HG03045 (cell line): ENCODE data around the gene INSIG2.

Experiments
- ATAC-seq: cut with Tn5 transposase; IDR thresholded peaks from one replicate; pipeline ENCODE4 v1.9.1; 2021; ENCODE audit warnings: mild to moderate bottlenecking, moderate library complexity; ENCODE audit not compliant: unreplicated experiment

Gene INSIG2

GRCh38 chr2:118124288-118124891, 36.1 kb downstream of the INSIG2 start:
- ATAC-seq: no peak

GRCh38 chr2:118127250-118127649, 39.0 kb downstream of the INSIG2 start:
- ATAC-seq: no peak

GRCh38 chr2:118128826-118129225, 40.6 kb downstream of the INSIG2 start:
- ATAC-seq: no peak

GRCh38 chr2:118130385-118130784, 42.1 kb downstream of the INSIG2 start:
- no peak for ATAC-seq

GRCh38 chr2:118131771-118132170, 43.5 kb downstream of the INSIG2 start:
- no peak for ATAC-seq

- no peak for ATAC-seq
Observed at GRCh38 chr2:118133916-118134315, 45.6 kb downstream of the INSIG2 start.

GRCh38 chr2:118134650-118135049, 46.4 kb downstream of the INSIG2 start:
- ATAC-seq: no peak

- ATAC-seq: no peak
Observed at GRCh38 chr2:118145207-118145606, 56.9 kb downstream of the INSIG2 start.

- no peak for ATAC-seq
Observed at GRCh38 chr2:118145806-118146205, 57.5 kb downstream of the INSIG2 start.

GRCh38 chr2:118146315-118147283, 58.3 kb downstream of the INSIG2 start:
- ATAC-seq: no peak

- ATAC-seq: peak; percentile 60
Observed at GRCh38 chr2:118148133-118148532, 59.9 kb downstream of the INSIG2 start.

GRCh38 chr2:118148809-118149208, 60.5 kb downstream of the INSIG2 start:
- ATAC-seq: no peak

GRCh38 chr2:118150294-118150693, 62.0 kb downstream of the INSIG2 start:
- ATAC-seq: no peak

GRCh38 chr2:118151831-118152230, 63.6 kb downstream of the INSIG2 start:
- no peak for ATAC-seq

- ATAC-seq: no peak
Observed at GRCh38 chr2:118153433-118153832, 65.2 kb downstream of the INSIG2 start.

GRCh38 chr2:118154176-118154575, 65.9 kb downstream of the INSIG2 start:
- no peak for ATAC-seq
